Stimulated activated CD8-positive, alpha-beta memory T cell treated with anti-CD3 and anti-CD28 coated beads, Interleukin-12 subunit alpha, Interleukin-12 subunit beta, amount 100 ng/mL, for 24 hours (primary cell): ENCODE results near the gene MINDY4B.

Experiments used
- DNase-seq: peaks from one replicate; pipeline ENCODE4 v3.0.0-alpha.2; 2020; ENCODE audit errors: extremely low read depth

The MINDY4B gene

GRCh38 chr3:150844484-150844883 lies 60.8 kb downstream of the MINDY4B start:
- no peak for DNase-seq

GRCh38 chr3:150843241-150843640 lies 62.0 kb downstream of the MINDY4B start:
- no peak for DNase-seq

- no peak for DNase-seq
Observed at GRCh38 chr3:150840802-150841515, 64.3 kb downstream of the MINDY4B start.

- DNase-seq: no peak
Observed at GRCh38 chr3:150830745-150831144, 74.5 kb downstream of the MINDY4B start.

GRCh38 chr3:150830094-150830681 lies 75.1 kb downstream of the MINDY4B start:
- DNase-seq: no peak

GRCh38 chr3:150829408-150829807 lies 75.8 kb downstream of the MINDY4B start:
- no peak for DNase-seq

GRCh38 chr3:150828997-150829396 lies 76.2 kb downstream of the MINDY4B start:
- no peak for DNase-seq

- no peak for DNase-seq
Observed at GRCh38 chr3:150828261-150828660, 77.0 kb downstream of the MINDY4B start.

- no peak for DNase-seq
Observed at GRCh38 chr3:150826466-150827282, 78.6 kb downstream of the MINDY4B start.

- DNase-seq: no peak
Observed at GRCh38 chr3:150825916-150826377, 79.3 kb downstream of the MINDY4B start.

- DNase-seq: no peak
Observed at GRCh38 chr3:150825192-150825915, 79.9 kb downstream of the MINDY4B start.

GRCh38 chr3:150823277-150823676 lies 82.0 kb downstream of the MINDY4B start:
- DNase-seq: no peak

GRCh38 chr3:150822636-150823035 lies 82.6 kb downstream of the MINDY4B start:
- no peak for DNase-seq
